HG02588 (cell line): Measurements from ENCODE around the gene TMEM151A.

Source experiments
- ATAC-seq: cut with Tn5 transposase; IDR thresholded peaks from one replicate; pipeline ENCODE4 v1.9.1; 2021; ENCODE audit warnings: mild to moderate bottlenecking, moderate library complexity; ENCODE audit not compliant: unreplicated experiment

TMEM151A gene

GRCh38 chr11:66282468-66283455 is 8.9 kb upstream of the TMEM151A start:
- ATAC-seq, result peak; percentile 73

GRCh38 chr11:66283461-66284105 is 8.1 kb upstream of the TMEM151A start:
- ATAC-seq, result no peak

- ATAC-seq, result no peak
Measured at GRCh38 chr11:66284526-66285078, 7.1 kb upstream of the TMEM151A start.

- ATAC-seq, result no peak
Measured at GRCh38 chr11:66285250-66285947, 6.3 kb upstream of the TMEM151A start.

- no peak for ATAC-seq
Measured at GRCh38 chr11:66286699-66287098, 5.0 kb upstream of the TMEM151A start.

GRCh38 chr11:66287211-66287888 is 4.3 kb upstream of the TMEM151A start:
- ATAC-seq, result no peak

- ATAC-seq, result no peak
Measured at GRCh38 chr11:66287889-66288670, 3.6 kb upstream of the TMEM151A start.

GRCh38 chr11:66288671-66289547 is 2.8 kb upstream of the TMEM151A start, which contains the start of gene YIF1A:
YIF1A (minus strand) TSS chr11:66289143; CDS start chr11:66288985, 158 bp downstream.
- ATAC-seq, result peak; percentile 86

GRCh38 chr11:66289548-66290329 is 2.0 kb upstream of the TMEM151A start:
- ATAC-seq, result peak; percentile 23

- ATAC-seq, result no peak
Measured at GRCh38 chr11:66290330-66290621, 1.4 kb upstream of the TMEM151A start.

- ATAC-seq, result no peak
Measured at GRCh38 chr11:66291303-66291705, 390 bp upstream of the TMEM151A start.

- ATAC-seq, result no peak
Measured at GRCh38 chr11:66292543-66293332, 1.0 kb downstream of the TMEM151A start.

GRCh38 chr11:66293352-66293751 is 1.7 kb downstream of the TMEM151A start:
- no peak for ATAC-seq

- no peak for ATAC-seq
Measured at GRCh38 chr11:66293777-66294625, 2.3 kb downstream of the TMEM151A start.

GRCh38 chr11:66294626-66295620 is 3.2 kb downstream of the TMEM151A start:
- no peak for ATAC-seq
